ENCODE data around the gene VWA5B1.

Gene VWA5B1

DNA sequence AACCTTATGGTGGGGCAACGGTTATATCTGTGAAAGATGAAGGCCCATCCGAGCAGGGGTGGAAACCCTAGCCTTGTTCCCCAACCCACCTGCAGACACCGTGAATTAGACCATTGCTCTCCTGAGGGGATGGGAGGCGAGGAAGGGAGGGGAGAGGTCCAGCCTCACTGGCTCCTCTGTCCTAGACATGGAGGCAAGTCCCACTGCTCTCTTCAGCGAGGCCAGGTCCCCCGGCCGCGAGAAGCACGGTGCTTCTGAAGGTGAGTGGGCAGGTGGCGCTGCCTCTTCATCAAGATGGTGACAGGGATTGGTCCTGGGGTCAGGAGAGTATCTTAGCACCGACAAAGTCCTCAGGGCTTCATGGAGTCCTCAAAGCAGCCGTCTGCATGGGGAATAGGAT, 59.3 kb downstream of the VWA5B1 start:
- DNase-seq (ENCODE audit: insufficient read length, low spot score): no peak
- FAIRE-seq: no peak
- TF ChIP-seq TAF1 (IDR thresholded peaks at IDR 0.05; ENCODE audit: low read depth, low read length): no peak
- no peak for TF ChIP-seq PAX5 (IDR thresholded peaks at IDR 0.05; ENCODE audit: insufficient read depth, low read length, severe bottlenecking)
- no peak for TF ChIP-seq POLR2A (IDR thresholded peaks at IDR 0.05; ENCODE audit: low read depth, low read length)
- TF ChIP-seq POLR2AphosphoS5 (IDR thresholded peaks at IDR 0.05; ENCODE audit: low read depth, low read length): no peak
- no peak for TF ChIP-seq POU2F2 (IDR thresholded peaks at IDR 0.05; ENCODE audit: low read depth, low read length)
- TF ChIP-seq SPI1 (IDR thresholded peaks at IDR 0.05; ENCODE audit: low read depth, low read length): no peak

DNA sequence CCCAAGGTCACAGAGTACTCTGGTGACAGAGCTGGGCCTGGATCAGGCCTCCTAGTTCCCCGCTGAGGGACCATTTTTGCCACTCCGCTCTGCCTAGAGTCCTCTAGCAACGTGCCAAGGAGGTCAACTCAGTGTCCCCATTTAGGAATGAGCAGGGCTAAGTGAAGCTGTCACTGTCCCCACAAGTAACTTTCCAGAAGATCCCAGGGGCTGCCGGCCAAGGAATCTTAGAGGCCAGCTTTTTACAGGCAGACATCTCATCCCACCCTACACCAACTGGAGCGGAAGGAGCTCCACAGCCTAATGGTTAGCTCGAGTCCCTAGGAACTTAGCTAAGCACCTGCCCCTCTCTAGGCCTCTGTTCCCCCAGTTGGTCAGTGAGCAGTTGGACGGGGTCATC, 59.7 kb downstream of the VWA5B1 start:
- DNase-seq (ENCODE audit: insufficient read length, low spot score) (no peak), FAIRE-seq (no peak)
- TF ChIP-seq PAX5 (IDR thresholded peaks at IDR 0.05; ENCODE audit: insufficient read depth, low read length, severe bottlenecking): no peak
- no peak for TF ChIP-seq POLR2AphosphoS5 (IDR thresholded peaks at IDR 0.05; ENCODE audit: low read depth, low read length)
- TF ChIP-seq POU2F2 (IDR thresholded peaks at IDR 0.05; ENCODE audit: low read depth, low read length): no peak
- TF ChIP-seq TAF1 (IDR thresholded peaks at IDR 0.05; ENCODE audit: low read depth, low read length): no peak
- no peak for TF ChIP-seq SPI1 (IDR thresholded peaks at IDR 0.05; ENCODE audit: low read depth, low read length)
- TF ChIP-seq POLR2A (IDR thresholded peaks at IDR 0.05; ENCODE audit: low read depth, low read length): no peak

DNA sequence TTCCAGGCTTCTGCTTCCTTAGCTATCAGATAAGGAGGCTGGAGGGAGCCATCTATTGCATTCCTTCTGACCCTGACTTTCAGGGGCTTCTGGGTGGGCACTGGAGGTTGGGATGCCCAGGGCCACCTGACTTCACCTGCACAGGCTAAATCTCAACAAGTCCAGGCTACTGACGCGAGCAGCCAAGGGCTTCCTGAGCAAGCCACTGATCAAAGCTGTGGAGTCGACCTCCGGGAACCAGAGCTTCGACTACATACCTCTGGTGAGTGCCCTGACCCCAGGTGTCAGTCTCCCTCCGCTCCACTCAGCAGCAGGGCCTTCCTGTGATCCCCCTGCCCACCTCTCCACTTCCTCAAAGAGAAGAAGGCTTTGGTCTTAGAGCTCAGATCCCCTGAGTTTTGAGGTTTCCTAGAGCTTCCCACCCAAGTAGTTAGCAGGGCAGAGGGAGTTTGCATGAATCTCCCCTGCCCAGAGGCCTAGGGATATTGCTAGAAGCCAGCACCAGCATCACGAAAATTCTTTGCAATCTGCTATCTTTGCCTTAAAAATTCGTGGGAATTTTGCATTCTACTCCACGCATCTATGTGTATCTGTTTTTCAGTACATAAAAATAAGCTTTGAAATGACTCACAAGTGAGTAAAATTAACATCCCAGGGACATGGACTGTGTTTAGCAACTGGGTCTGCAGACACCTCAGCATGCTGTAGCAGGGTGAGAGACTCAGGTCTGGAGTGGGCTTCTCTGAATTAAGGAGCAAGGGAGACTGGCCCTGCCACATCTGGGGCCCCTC, 61.4 kb downstream of the VWA5B1 start:
- no peak for TF ChIP-seq POU2F2 (IDR thresholded peaks at IDR 0.05; ENCODE audit: low read depth, low read length)
- TF ChIP-seq POLR2A (IDR thresholded peaks at IDR 0.05; ENCODE audit: low read depth, low read length): no peak
- TF ChIP-seq POLR2AphosphoS5 (IDR thresholded peaks at IDR 0.05; ENCODE audit: low read depth, low read length): no peak
- no peak for TF ChIP-seq PAX5 (IDR thresholded peaks at IDR 0.05; ENCODE audit: insufficient read depth, low read length, severe bottlenecking)
- TF ChIP-seq TAF1 (IDR thresholded peaks at IDR 0.05; ENCODE audit: low read depth, low read length): no peak
- no peak for TF ChIP-seq SPI1 (IDR thresholded peaks at IDR 0.05; ENCODE audit: low read depth, low read length)
- FAIRE-seq: no peak

DNA sequence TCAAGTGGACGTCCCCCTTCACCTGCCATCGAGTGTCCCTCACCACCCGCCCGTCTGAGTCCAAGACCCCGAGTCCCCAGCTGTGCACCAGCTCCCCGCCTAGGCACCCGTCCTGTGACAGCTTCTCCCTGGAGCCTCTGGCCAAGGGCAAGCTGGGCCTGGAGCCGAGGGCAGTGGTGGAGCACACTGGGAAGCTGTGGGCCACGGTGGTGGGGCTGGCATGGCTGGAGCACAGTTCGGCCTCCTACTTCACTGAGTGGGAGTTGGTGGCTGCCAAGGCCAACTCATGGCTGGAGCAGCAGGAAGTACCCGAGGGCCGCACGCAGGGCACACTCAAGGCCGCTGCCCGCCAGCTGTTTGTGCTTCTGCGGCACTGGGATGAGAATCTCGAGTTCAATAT, 63.2 kb downstream of the VWA5B1 start:
- no peak for DNase-seq (ENCODE audit: insufficient read length, low spot score)
- FAIRE-seq: no peak
- no peak for TF ChIP-seq POLR2AphosphoS5 (IDR thresholded peaks at IDR 0.05; ENCODE audit: low read depth, low read length)
- no peak for TF ChIP-seq POU2F2 (IDR thresholded peaks at IDR 0.05; ENCODE audit: low read depth, low read length)
- no peak for TF ChIP-seq POLR2A (IDR thresholded peaks at IDR 0.05; ENCODE audit: low read depth, low read length)
- TF ChIP-seq PAX5 (IDR thresholded peaks at IDR 0.05; ENCODE audit: insufficient read depth, low read length, severe bottlenecking): no peak
- TF ChIP-seq SPI1 (IDR thresholded peaks at IDR 0.05; ENCODE audit: low read depth, low read length): no peak
- no peak for TF ChIP-seq TAF1 (IDR thresholded peaks at IDR 0.05; ENCODE audit: low read depth, low read length)

More for the DNA sequence above, 61.4 kb downstream of the VWA5B1 start:
- no peak for DNase-seq (ENCODE audit: insufficient read length, low spot score)

DNA sequence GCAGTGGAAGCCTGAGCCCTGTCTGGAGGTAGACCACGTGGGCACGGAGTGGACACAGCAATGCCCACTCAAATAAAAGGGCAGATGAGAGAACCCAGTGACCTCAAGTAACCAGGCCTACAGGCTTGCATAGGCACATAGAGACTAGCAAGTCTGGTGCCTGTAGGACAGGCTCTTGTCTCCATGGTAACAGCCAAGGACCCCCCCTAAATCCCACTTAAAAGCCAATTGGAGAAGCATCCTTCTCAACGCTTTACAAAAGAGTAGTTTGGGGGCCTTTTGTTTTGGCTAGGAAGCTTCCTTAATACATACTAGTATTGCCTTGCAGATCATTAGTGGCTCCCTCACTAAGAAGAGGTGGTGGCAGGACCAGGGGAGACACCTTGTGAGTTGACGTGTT, 63.9 kb downstream of the VWA5B1 start:
- FAIRE-seq (no peak), DNase-seq (ENCODE audit: insufficient read length, low spot score) (no peak)
- TF ChIP-seq PAX5 (IDR thresholded peaks at IDR 0.05; ENCODE audit: insufficient read depth, low read length, severe bottlenecking) (no peak), TAF1 (IDR thresholded peaks at IDR 0.05; ENCODE audit: low read depth, low read length) (no peak), POLR2AphosphoS5 (IDR thresholded peaks at IDR 0.05; ENCODE audit: low read depth, low read length) (no peak), POLR2A (IDR thresholded peaks at IDR 0.05; ENCODE audit: low read depth, low read length) (no peak), POU2F2 (IDR thresholded peaks at IDR 0.05; ENCODE audit: low read depth, low read length) (no peak), SPI1 (IDR thresholded peaks at IDR 0.05; ENCODE audit: low read depth, low read length) (no peak)

DNA sequence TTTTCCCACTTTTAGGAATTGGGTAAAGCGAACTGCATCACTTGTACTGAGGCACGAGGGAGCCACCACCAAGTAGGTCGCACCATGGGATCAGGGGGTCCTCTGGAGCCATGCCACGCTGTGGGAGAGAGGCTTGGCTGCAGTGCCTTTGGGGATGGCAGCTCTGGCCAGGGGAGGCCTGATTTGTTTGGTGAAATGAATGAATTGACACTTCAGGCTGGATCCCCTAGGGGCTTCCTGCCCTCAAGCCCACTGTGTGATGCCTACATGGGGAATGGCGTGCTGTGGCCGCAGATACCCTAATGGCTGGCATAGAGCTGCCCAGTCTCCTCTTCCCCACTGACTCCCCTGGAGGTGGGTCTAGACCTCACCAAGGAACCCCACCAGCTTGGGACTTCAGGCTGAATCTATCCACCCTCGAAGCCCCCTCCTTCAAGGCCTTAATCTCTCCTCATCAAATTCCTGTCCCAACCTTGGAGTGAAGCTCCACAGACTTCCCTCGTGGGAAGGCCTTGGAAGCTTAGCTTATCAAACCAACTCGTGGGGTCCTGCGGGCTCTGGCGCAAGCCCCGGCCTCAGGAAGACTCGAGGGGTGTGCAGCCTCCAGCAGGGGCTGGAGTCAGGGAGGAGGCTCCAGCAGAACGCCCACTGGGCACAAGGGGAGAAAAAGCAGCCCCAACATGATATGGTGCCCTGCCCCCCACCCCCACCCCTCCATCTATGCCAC, 64.6 kb downstream of the VWA5B1 start:
- TF ChIP-seq SPI1 (IDR thresholded peaks at IDR 0.05; ENCODE audit: low read depth, low read length): no peak
- no peak for TF ChIP-seq PAX5 (IDR thresholded peaks at IDR 0.05; ENCODE audit: insufficient read depth, low read length, severe bottlenecking)
- TF ChIP-seq POLR2A (IDR thresholded peaks at IDR 0.05; ENCODE audit: low read depth, low read length): no peak
- no peak for TF ChIP-seq TAF1 (IDR thresholded peaks at IDR 0.05; ENCODE audit: low read depth, low read length)
- no peak for TF ChIP-seq POLR2AphosphoS5 (IDR thresholded peaks at IDR 0.05; ENCODE audit: low read depth, low read length)
- no peak for TF ChIP-seq POU2F2 (IDR thresholded peaks at IDR 0.05; ENCODE audit: low read depth, low read length)
- no peak for DNase-seq (ENCODE audit: insufficient read length, low spot score)
- FAIRE-seq: no peak

DNA sequence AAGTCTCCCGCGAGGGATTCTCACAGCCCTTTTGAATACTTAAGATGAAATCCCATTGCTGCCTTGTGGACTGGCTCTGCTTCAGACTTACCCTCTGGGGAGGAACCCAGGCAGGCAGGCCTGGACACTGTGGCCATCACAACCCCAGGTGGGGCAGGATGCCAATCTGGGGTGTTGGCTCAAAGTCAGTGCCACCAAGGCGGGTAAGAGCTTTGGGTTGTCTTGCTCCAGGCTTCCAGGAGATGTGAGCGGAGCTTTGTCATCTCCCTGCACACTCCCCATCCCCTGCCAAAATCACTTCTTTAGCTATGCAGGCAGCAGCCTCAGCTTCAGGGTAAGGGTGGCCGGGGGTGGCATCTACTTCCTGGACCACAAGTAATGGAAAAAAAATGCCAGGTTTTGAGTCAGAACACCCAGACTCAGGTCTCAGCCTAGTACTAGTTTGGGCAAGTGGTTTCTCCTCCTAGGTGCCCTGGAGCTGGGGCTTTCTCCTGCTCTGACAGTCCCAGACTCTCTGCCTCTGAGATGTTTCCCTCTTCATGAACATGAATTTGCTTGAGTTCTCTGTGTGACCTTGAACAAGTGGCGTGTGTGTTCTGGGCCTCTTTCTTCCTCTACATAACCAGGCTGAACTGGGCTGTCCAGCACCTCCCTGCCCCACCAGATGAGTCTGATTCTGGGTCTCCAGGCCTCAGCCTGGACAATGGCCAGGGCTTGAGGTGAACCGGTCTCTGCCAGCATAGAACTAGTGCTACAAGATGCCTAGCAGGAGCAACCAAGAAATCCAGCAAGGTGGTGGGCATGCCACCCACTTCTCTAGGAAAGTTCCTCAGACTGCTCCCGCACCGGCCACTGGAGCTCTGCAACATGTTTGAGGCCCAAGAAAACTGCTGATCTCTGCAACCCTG, 65.4 kb downstream of the VWA5B1 start:
- TF ChIP-seq TAF1 (IDR thresholded peaks at IDR 0.05; ENCODE audit: low read depth, low read length) (no peak), POU2F2 (IDR thresholded peaks at IDR 0.05; ENCODE audit: low read depth, low read length) (no peak), SPI1 (IDR thresholded peaks at IDR 0.05; ENCODE audit: low read depth, low read length) (no peak), POLR2A (IDR thresholded peaks at IDR 0.05; ENCODE audit: low read depth, low read length) (no peak), POLR2AphosphoS5 (IDR thresholded peaks at IDR 0.05; ENCODE audit: low read depth, low read length) (no peak), PAX5 (IDR thresholded peaks at IDR 0.05; ENCODE audit: insufficient read depth, low read length, severe bottlenecking) (no peak)
- no peak for FAIRE-seq

DNA sequence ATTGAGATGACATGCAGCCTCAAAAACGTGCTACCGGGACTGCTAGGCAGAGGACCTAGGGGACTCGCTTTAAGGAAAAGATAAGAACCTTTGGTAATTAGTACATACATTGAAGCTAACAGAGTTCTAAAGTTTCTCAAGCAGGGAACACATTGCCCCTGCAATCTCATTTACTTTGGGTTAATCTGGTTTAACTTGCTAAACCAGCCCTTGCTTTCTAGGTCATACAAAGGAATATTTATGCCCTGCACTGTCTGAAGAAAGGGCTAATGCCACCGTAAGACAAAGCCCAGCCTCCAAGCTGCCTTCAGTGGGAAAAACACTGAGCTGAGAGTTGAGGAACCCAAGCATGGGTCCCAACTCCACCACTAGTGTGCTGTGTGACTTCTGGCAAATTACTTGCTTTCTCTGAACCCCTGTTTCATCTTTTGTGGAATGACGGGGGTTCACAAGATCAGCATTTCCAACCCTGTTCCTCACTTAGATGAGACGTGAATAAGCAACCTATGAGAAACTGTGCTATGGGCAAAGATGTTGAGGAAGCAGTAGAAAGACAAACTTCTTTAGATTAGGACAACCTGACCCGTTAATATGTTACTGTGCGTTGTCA, 66.3 kb downstream of the VWA5B1 start:
- FAIRE-seq: no peak
- DNase-seq (ENCODE audit: insufficient read length, low spot score): no peak
- TF ChIP-seq SPI1 (IDR thresholded peaks at IDR 0.05; ENCODE audit: low read depth, low read length) (no peak), POLR2A (IDR thresholded peaks at IDR 0.05; ENCODE audit: low read depth, low read length) (no peak), POU2F2 (IDR thresholded peaks at IDR 0.05; ENCODE audit: low read depth, low read length) (no peak), PAX5 (IDR thresholded peaks at IDR 0.05; ENCODE audit: insufficient read depth, low read length, severe bottlenecking) (no peak), POLR2AphosphoS5 (IDR thresholded peaks at IDR 0.05; ENCODE audit: low read depth, low read length) (no peak), TAF1 (IDR thresholded peaks at IDR 0.05; ENCODE audit: low read depth, low read length) (no peak)

More for the DNA sequence above, 65.4 kb downstream of the VWA5B1 start:
- no peak for DNase-seq (ENCODE audit: insufficient read length, low spot score)
